SK-N-SH treated with all-trans-retinoic acid at 6 μM for 48 hours (cell line): Measurements from ENCODE around the gene CAST.
A peak's percentile ranks its signal among the peaks of the same experiment; 100 is the strongest.

ENCODE experiments used
- ATAC-seq: fragments of 200-7000 bp; cut with Tn5 transposase; 3 replicates; pipeline ENCODE4 v1.9.1; 2020; ENCODE audit warnings: mild to moderate bottlenecking, moderate library complexity
- ARNTL ChIP-seq: fragments of 450-650 bp; formaldehyde crosslinking; IDR thresholded peaks from 2 replicates; pipeline ENCODE4 v1.5.0; 2020; ENCODE audit warnings: low read depth, mild to moderate bottlenecking, moderate library complexity, borderline replicate concordance
- BACH2 ChIP-seq: fragments of 250-450 bp; sonication (Bioruptor Pico); IDR thresholded peaks from 2 replicates; pipeline ENCODE4 v1.9.0; 2021; ENCODE audit warnings: mild to moderate bottlenecking, borderline replicate concordance
- CREB5 ChIP-seq: fragments of 250-450 bp; sonication (Bioruptor Pico); IDR thresholded peaks from 2 replicates; pipeline ENCODE4 v1.5.1; 2020; ENCODE audit warnings: low read depth, mild to moderate bottlenecking, moderate library complexity
- CSDC2 ChIP-seq: fragments of 250-450 bp; sonication (Bioruptor Pico); IDR thresholded peaks from 2 replicates; pipeline ENCODE4 v1.5.0; 2020; ENCODE audit warnings: mild to moderate bottlenecking, moderate library complexity
- CSRNP3 ChIP-seq: fragments of 250-450 bp; sonication (Bioruptor Pico); IDR thresholded peaks from 2 replicates; pipeline ENCODE4 v1.5.1; 2021; ENCODE audit warnings: mild to moderate bottlenecking, moderate library complexity
- ESRRG ChIP-seq: fragments of 250-450 bp; sonication (Bioruptor Pico); IDR thresholded peaks from 2 replicates; pipeline ENCODE4 v1.6.1; 2021; ENCODE audit warnings: mild to moderate bottlenecking
- GLIS3 ChIP-seq: fragments of 250-450 bp; sonication (Bioruptor Pico); IDR thresholded peaks from 2 replicates; pipeline ENCODE4 v1.5.0; 2020; ENCODE audit warnings: mild to moderate bottlenecking, moderate library complexity
- ISL1 ChIP-seq: fragments of 250-450 bp; sonication (Bioruptor Pico); IDR thresholded peaks from 2 replicates; pipeline ENCODE4 v2.1.2; 2022; ENCODE audit warnings: mild to moderate bottlenecking, moderate library complexity
- OSR1 ChIP-seq: fragments of 250-450 bp; sonication (Bioruptor Pico); IDR thresholded peaks from 2 replicates; pipeline ENCODE4 v1.8.0; 2022; ENCODE audit warnings: moderate library complexity, mild to moderate bottlenecking, inconsistent platforms
- POU6F1 ChIP-seq: fragments of 250-450 bp; sonication (Bioruptor Pico); IDR thresholded peaks from 2 replicates; pipeline ENCODE4 v1.8.0; 2021; ENCODE audit warnings: low read depth, mild to moderate bottlenecking, moderate library complexity, borderline replicate concordance
- PPARA ChIP-seq: fragments of 250-450 bp; sonication (Bioruptor Pico); IDR thresholded peaks from 2 replicates; pipeline ENCODE4 v1.5.0; 2020; ENCODE audit warnings: mild to moderate bottlenecking, borderline replicate concordance
- RARB ChIP-seq: fragments of 250-450 bp; sonication (Bioruptor Pico); IDR thresholded peaks from 2 replicates; pipeline ENCODE4 v1.8.0; 2021; ENCODE audit warnings: mild to moderate bottlenecking, moderate library complexity
- SNAI2 ChIP-seq: fragments of 250-450 bp; sonication (Bioruptor Pico); IDR thresholded peaks from 2 replicates; pipeline ENCODE4 v1.5.0; 2020; ENCODE audit warnings: mild to moderate bottlenecking, moderate library complexity
- TCF4 ChIP-seq: fragments of 250-450 bp; sonication (Bioruptor Pico); IDR thresholded peaks from 2 replicates; pipeline ENCODE4 v1.8.0; 2021; ENCODE audit warnings: mild to moderate bottlenecking, moderate library complexity, borderline replicate concordance
- TOX ChIP-seq: fragments of 250-450 bp; sonication (Bioruptor Pico); IDR thresholded peaks from 2 replicates; pipeline ENCODE4 v1.8.0; 2021; ENCODE audit warnings: mild to moderate bottlenecking, moderate library complexity, borderline replicate concordance
- ZC3H10 ChIP-seq: fragments of 250-450 bp; sonication (Bioruptor Pico); IDR thresholded peaks from 2 replicates; pipeline ENCODE4 v1.5.1; 2021; ENCODE audit warnings: mild to moderate bottlenecking, moderate library complexity
- ZFP3 ChIP-seq: fragments of 250-450 bp; sonication (Bioruptor Pico); IDR thresholded peaks from 2 replicates; pipeline ENCODE4 v1.5.0; 2020; ENCODE audit warnings: mild to moderate bottlenecking, moderate library complexity
- ZFP30 ChIP-seq: fragments of 450-650 bp; formaldehyde crosslinking; IDR thresholded peaks from 2 replicates; pipeline ENCODE4 v1.5.0; 2022; ENCODE audit warnings: mild to moderate bottlenecking, moderate library complexity
- ZNF565 ChIP-seq: fragments of 450-650 bp; formaldehyde crosslinking; conservative IDR thresholded peaks from 2 replicates; pipeline ENCODE4 v1.5.0; 2020; ENCODE audit warnings: low read depth, mild to moderate bottlenecking, moderate library complexity
- ZNF70 ChIP-seq: fragments of 450-650 bp; formaldehyde crosslinking; IDR thresholded peaks from 2 replicates; pipeline ENCODE4 v1.5.0; 2020; ENCODE audit warnings: mild to moderate bottlenecking, moderate library complexity
- ZNF8 ChIP-seq: fragments of 450-650 bp; formaldehyde crosslinking; IDR thresholded peaks from 2 replicates; pipeline ENCODE4 v1.5.0; 2020; ENCODE audit warnings: mild to moderate bottlenecking, moderate library complexity
- TF ChIP-seq, protein P1 (sequence below): fragments of 250-450 bp; sonication (Bioruptor Pico); IDR thresholded peaks from 2 replicates; pipeline ENCODE4 v1.5.0; 2020; ENCODE audit warnings: mild to moderate bottlenecking, moderate library complexity

Gene CAST

GRCh38 chr5:96660971-96661854 lies 963 bp upstream of the CAST start:
- no peak for TF ChIP-seq ZFP3 (CRISPR knock-in tag)
- TF ChIP-seq ZNF565 (CRISPR knock-in tag), result no peak
- TF ChIP-seq BACH2 (CRISPR knock-in tag), result no peak
- TF ChIP-seq ISL1 (CRISPR knock-in tag), result no peak
- TF ChIP-seq CSRNP3 (CRISPR knock-in tag), result no peak
- TF ChIP-seq OSR1 (CRISPR knock-in tag), result no peak
- no peak for TF ChIP-seq PPARA (CRISPR knock-in tag)
- no peak for TF ChIP-seq GLIS3 (CRISPR knock-in tag)
- no peak for TF ChIP-seq ZC3H10 (CRISPR knock-in tag)
- no peak for TF ChIP-seq TOX
- no peak for TF ChIP-seq RARB
- no peak for TF ChIP-seq CSDC2 (CRISPR knock-in tag)
- TF ChIP-seq, protein P1, sequence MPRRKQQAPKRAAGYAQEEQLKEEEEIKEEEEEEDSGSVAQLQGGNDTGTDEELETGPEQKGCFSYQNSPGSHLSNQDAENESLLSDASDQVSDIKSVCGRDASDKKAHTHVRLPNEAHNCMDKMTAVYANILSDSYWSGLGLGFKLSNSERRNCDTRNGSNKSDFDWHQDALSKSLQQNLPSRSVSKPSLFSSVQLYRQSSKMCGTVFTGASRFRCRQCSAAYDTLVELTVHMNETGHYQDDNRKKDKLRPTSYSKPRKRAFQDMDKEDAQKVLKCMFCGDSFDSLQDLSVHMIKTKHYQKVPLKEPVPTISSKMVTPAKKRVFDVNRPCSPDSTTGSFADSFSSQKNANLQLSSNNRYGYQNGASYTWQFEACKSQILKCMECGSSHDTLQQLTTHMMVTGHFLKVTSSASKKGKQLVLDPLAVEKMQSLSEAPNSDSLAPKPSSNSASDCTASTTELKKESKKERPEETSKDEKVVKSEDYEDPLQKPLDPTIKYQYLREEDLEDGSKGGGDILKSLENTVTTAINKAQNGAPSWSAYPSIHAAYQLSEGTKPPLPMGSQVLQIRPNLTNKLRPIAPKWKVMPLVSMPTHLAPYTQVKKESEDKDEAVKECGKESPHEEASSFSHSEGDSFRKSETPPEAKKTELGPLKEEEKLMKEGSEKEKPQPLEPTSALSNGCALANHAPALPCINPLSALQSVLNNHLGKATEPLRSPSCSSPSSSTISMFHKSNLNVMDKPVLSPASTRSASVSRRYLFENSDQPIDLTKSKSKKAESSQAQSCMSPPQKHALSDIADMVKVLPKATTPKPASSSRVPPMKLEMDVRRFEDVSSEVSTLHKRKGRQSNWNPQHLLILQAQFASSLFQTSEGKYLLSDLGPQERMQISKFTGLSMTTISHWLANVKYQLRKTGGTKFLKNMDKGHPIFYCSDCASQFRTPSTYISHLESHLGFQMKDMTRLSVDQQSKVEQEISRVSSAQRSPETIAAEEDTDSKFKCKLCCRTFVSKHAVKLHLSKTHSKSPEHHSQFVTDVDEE, result no peak
- TF ChIP-seq SNAI2 (CRISPR knock-in tag), result no peak
- no peak for TF ChIP-seq TCF4 (CRISPR knock-in tag)
- no peak for ATAC-seq

GRCh38 chr5:96662725-96663518 lies 746 bp downstream of the CAST start:
- ATAC-seq, result peak; percentile 89

More at GRCh38 chr5:96662725-96663518, 746 bp downstream of the CAST start:
- no peak for TF ChIP-seq ZNF8 (CRISPR knock-in tag)
- no peak for TF ChIP-seq TCF4 (CRISPR knock-in tag)
- no peak for TF ChIP-seq ESRRG (CRISPR knock-in tag)
- TF ChIP-seq CREB5, result no peak
- no peak for TF ChIP-seq ZNF70 (CRISPR knock-in tag)
- TF ChIP-seq TOX, result no peak
- TF ChIP-seq GLIS3 (CRISPR knock-in tag), result no peak
- no peak for TF ChIP-seq RARB
- no peak for TF ChIP-seq SNAI2 (CRISPR knock-in tag)
- no peak for TF ChIP-seq POU6F1
- TF ChIP-seq ARNTL (CRISPR knock-in tag), result no peak
- no peak for TF ChIP-seq ZFP30 (CRISPR knock-in tag)
- no peak for TF ChIP-seq ISL1 (CRISPR knock-in tag)
- TF ChIP-seq CSRNP3 (CRISPR knock-in tag), result no peak
- no peak for TF ChIP-seq ZFP3 (CRISPR knock-in tag)
- TF ChIP-seq, all 23 proteins: peak for 0
